GM10847 (cell line): ENCODE data around the gene UBE2QL1.

Experiments used
- POLR2A ChIP-seq: IDR thresholded peaks from 2 replicates; pipeline ENCODE4 v1.6.1; 2011; ENCODE audit not compliant: insufficient read length; ENCODE audit errors: extremely low read depth

Gene UBE2QL1

DNA sequence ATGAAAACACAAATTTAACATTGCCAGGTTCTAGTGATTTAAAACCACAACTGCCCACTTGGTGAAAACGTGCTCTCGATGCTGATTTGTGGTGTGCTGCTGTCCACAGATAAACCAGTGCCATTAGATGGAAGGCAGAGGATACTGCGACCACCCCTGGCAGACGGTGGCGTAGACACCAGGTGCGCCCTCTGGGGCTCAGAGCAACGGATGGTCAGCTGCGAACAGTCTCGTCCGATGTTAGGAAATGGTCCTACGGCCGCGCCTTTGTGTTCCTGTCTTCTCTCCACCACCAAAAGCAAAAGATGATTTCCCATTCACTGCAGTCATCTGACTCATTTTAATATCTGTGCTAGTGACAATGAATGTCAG is 43.2 kb downstream of the UBE2QL1 start:
- no peak for TF ChIP-seq POLR2A

DNA sequence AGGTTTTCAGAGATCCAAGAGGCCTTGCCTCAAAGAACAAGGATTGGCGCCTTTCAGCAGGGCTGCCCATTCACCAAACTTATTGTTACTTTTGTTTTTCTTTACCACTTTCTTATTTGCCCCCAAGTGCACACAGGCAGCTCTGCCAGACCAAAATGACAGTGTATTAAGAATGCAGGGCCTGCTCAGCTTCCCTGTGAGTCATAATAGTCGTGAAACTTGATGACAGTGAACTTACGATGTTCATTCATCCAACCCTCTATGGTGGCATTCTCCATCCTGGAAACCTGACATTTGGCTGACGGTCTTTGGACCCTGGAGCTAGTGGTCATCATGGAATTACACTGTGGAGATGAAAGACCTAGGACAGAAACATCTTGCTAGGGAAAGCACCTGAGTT is 44.3 kb downstream of the UBE2QL1 start:
- no peak for TF ChIP-seq POLR2A

DNA sequence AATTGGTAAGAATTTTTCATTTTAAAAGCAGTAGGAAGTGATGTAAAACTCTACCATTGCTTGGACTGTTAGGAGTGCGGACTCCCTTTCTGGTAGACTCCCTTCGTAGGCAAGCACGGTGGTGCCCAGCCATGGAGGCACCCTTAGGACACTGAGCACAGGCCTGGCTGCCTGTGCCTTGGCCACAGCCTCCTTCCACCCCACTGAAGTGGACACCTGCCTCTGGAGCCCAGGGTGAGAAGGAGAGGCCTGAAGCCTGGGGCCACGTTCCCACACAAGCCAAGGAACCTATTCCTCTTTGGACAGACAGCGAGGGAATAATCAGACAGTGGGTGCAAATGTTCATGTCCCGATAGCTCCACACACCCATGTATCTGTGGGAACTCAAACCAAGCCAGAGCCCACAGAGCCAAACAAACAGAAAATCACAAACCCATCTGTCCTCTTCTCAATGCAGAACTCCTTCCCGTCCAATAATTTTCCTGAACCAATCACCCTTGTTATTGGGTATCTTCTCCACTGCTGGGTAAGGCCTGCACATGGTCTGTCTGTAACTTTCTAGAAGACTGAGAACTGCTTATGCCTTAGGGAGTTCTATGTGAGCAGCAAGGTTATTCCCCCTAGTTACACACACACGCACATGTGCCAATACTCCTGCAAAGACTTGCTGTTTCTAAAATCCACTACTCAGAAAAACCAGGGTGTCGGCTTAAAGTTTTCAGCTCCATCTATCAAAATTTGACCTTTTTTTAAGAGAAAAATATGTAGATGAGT is 45.2 kb downstream of the UBE2QL1 start:
- TF ChIP-seq POLR2A = no peak

DNA sequence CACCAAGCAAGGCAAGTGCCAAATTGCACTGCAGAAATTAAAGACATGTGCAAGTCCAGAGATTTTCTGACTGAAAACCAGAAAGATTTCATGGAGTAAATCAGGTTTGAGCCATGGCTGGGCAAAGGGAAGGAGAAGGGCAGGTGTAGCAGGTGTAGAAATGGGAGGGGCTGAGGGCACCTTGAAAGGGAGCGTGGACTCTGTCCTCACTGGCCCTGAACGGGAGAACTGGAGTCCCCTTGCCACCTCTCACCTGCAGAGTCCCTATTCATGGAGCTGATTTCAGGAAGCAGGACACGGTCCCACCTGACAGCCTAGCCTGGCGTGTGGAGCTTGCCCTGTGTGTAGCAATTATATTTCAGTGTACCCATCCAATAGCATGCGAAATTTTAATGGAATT is 46.3 kb downstream of the UBE2QL1 start:
- no peak for TF ChIP-seq POLR2A

DNA sequence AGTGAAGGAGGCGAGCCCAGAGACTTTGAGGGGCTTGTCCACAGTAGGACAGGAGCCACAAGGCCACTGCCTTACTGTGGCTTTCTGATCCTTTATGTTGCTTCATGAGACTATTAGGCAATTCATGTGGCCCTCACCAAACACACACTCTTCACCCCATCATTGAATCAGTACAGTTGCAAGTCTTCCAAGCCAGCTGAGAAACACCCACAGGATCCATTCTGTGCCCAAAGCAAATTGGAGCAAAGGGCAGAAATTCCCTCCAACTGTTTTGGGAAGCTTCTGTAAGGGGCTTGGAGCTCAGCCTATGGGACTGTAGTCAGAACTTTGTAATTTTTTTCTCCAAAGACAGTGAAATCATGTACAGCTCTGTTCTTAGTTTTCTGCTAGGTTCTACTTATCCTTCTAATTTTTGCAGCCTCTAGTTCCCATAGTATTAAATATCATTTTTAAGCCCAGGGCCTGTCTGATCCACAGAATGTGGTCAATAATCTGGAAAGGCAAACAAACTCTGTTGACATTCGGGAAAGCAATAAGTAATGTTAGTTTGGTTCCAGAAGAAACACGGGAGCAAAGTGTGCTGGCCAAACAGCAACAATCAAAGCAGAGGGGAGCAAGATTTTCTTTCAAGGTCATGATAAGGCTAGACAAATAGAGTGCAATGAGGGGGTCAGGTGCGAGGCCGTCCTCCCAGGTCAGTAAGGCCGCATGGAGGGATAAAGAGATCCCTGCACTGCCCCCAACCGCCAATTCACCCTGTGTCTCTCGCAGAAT is 47.0 kb downstream of the UBE2QL1 start:
- no peak for TF ChIP-seq POLR2A

DNA sequence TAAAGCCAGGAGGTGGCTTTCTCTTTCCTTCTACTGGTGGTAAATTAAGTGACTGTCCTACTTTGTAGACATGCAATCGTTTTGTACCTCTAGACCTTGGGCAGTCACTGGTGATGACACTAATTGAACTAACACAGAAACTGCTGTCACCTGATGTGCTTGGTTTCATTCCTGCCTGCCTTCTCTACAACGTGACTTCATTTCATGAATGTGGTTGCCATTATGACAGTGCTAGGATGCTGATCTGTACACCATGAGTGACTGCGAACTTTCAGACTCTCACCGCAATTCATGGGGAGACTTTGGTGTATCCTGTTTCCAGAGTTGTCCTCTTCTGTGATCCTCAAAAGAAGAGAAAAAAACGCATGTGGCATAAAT is 47.5 kb downstream of the UBE2QL1 start:
- no peak for TF ChIP-seq POLR2A

- TF ChIP-seq POLR2A = no peak
These were observed 48.0 kb downstream of the UBE2QL1 start for GRCh38 chr5:6496636-6497035.

DNA sequence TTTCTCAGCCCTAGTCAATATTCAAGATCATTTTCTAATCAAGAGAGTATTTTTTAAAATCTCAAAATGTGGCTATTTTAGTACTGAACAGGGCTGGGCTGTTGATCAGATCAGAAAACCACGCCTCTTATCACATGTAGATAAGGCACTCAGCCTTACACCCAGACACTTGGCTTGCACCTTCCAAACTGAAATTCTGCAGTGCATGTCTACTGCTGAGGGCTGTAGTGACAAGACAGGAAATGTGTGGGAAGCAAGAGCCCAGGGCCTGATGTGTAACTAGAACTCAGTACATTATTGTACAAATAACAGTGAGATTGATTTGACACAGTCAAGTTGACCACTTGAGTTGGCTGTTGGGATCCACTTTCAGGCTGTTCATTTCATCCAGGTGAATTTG is 48.6 kb downstream of the UBE2QL1 start:
- TF ChIP-seq POLR2A = no peak

- no peak for TF ChIP-seq POLR2A
These were observed 50.3 kb downstream of the UBE2QL1 start for GRCh38 chr5:6498968-6499367.

DNA sequence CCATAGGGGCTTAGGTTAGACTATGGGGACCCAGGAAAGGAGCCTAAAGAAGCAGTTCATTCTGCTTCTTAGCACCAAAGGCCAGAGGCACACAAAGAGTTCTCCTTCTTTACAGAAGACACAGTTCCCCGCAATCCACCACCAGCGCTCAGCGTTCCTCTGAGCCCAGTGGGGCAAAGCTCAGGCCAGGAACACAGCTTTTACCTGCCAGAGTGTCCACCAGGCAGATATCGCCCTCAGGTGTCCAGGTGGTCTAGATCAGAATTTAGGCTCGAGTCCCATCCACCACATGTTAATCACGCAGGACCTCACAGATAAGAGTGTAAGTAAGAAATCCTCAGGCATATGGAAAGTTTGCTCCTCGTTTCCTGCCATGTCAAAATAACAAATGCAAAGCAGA is 53.0 kb downstream of the UBE2QL1 start:
- TF ChIP-seq POLR2A = no peak

DNA sequence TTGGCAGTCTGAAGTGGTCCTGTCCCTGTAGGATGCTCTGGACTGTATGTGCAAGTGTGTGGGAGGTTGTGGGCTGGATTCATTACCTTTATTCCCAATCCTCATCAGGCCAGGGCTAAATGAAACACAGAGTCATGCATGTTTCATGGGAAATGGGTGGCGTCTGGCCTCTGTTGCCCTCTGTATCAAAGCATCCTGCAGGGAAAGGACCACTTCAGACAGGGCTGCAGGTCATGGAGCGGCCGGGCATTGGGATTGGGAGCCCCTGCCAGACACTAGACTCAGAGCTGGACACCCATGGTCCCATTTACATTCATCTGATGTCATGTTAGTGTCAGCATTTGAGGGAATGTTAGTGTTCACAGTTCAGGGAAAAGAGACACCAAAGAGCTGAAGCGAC is 53.8 kb downstream of the UBE2QL1 start:
- TF ChIP-seq POLR2A = no peak

- no peak for TF ChIP-seq POLR2A
These were observed 54.7 kb downstream of the UBE2QL1 start for GRCh38 chr5:6503342-6503741.

- no peak for TF ChIP-seq POLR2A
These were observed 56.2 kb downstream of the UBE2QL1 start for GRCh38 chr5:6504677-6505415.

GRCh38 chr5:6505416-6505755 is 56.7 kb downstream of the UBE2QL1 start:
- no peak for TF ChIP-seq POLR2A

- TF ChIP-seq POLR2A = no peak
These were observed 57.3 kb downstream of the UBE2QL1 start for GRCh38 chr5:6505783-6506557.
